Putamen (tissue), 1 donor: ENCODE data around the gene OVOL1.
A peak's percentile ranks its signal among the peaks of the same experiment; 100 is the strongest.

Source experiments
- DNase-seq: peaks from one replicate; pipeline ENCODE4 v3.0.0-alpha.2; 2016; ENCODE audit warnings: low spot score

The OVOL1 gene

DNA sequence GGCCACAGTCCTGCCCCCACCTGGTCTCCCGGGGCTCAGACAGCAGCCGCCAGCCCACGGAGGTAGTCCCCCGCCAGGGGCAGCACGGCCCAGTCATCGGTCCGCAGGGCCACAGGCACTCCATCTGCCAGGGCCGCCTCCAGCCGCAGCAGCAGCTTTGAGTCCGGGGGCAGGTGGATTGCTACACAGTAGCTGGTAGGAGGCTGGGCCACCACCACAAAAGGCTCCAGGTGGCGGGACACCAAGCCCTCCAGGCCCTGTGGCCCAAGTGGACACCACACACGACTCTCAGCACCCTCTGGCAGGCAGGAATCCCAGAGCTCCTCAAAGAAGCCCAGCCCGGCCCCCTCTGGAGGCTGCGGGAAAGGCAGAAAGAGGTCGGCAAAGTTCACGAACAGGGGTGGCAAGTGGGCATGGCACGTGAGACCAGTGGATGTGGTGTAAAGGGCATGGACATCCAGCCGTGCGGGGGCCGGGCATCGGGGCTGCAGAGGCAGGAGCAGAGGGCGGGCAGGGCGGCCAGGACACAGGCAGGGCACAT is 9.0 kb upstream of the OVOL1 start:
- no peak for DNase-seq

DNA sequence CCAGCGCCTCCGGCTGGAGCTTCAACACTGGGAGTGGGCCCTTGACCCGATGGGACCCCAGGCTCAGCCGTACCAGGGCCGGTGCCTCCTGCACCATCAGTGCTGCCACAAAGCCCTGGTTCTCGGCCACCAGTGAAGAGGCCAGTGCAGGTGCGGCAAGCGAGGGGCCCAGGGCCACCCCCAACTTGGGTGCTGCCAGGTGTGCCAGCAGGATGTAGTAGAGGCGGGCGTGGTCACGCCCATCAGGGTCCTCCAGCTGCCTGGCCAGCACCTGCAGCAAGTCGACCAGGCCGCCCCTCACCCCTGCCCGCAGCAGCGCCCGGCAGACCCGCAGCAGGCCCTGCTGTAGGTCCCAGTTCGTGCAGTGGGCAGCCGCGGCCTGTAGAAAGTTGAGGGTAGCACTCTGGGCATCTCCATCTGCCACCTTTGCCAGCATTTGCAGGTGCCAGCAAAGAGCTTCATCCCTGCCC is 8.4 kb upstream of the OVOL1 start:
- DNase-seq, result no peak

DNA sequence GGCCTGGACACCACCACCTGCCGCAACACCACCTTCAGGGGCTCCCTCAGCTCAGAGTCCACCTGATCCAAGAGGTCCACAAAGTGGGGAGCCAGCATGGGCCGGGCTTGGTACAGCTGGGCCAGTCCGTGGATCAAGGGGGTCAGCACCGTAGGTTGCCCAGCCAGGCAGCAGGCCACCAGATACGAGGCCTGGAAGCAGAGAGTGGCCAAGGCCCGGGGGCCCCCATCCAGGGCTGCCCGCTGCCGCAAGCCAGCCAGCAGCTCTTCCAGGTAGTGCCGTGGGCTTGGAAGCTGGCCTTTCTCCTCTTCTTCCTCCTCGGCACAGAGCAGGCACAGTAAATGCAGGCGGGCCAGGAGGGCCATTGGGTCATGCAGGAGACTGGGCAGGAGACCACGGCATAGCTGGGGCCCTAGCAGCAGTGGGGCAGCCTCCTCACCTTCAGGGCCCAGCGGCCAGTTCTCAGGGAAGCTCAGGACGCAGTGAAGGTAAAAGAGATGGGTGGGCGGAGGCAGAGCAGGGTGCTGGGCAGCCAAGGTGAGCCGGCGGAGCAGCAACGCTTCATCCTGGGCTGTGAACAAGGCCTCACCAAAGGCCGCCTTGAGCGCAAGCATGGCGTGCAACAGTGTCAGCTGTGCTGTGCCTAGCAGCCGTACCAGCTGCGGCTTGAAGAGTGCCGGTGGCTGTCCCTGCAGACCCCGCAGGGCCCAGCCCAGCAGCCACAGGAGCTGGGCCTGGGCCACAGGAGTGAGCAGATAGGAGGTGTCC is 7.8 kb upstream of the OVOL1 start:
- no peak for DNase-seq

DNA sequence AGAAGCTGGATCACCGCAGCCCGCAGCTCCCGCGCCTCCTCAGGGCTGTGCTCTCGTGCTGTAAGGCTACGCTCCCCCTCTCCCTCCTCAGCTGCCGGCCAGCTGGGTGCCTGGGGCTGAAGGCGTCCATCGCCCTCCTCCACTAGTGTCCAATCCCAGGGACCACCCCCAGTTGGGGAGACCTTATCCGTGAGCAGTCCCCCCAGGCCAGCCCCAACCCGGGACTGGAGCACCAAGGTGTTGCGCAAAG is 7.3 kb upstream of the OVOL1 start:
- DNase-seq, result no peak

DNA sequence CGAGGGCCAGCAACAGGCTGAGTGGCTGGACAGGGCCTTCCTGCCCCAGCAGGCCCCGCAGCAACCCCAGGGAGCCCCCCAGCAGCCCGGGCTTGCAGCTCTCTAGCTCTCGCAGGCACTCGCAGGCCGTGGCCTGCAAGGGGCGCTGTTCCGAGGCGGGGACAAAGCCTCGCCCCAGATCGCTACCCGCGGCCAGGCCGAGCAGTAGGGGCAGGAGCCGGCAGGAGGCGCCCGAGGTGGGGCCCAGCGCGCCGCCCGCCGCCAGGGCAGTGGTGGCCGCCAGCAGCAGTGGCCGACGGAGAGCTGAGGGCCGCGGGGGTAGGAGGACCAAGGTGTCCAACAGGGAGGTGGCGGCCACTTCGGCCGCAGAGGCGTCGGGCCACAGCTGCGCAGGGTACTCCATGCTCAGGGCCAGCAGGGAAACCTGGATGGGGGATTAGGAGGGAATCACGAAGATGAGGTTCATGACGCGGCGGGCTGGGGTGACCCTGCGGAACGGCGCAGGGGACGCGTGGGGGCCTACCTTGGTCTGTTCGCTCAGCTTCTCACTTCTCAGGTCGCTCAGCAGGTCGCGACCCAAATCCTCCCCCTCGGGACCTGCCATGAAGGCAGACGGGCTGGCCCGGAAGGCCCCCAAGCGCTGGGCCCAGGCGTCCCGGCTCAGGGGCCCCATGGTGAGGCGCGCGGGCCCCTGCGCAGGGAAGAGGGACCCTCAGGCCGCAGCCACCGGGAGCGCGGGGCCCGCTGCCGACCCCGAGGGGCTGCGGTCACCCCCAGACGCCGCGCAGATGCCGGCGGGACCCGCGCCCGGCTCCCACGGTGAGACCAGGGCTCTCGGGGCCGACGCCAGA is 6.7 kb upstream of the OVOL1 start:
- peak; percentile 65 for DNase-seq

DNA sequence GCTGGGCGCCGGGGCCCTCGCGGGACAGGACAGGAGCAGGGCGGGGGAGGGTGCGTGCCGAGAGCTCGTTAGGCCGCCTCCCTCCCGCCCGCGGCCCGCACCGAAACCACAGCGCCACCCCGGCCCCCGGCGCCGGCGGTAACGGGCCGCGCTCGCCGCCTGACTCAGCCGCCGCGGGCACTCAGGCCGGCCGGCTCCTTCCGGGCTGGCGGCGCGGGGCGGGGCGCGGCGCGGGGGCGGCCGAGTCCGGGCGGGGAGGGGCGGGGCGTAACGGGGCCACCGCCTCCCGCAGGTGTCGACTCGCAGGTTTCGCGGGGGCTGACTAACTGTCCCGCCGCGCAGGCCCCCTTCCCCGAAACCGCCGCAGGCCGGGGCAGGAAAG is 6.1 kb upstream of the OVOL1 start, which contains the start of gene AP5B1:
AP5B1 (minus strand) TSS at position 207 of the 382 bp plus-strand sequence. CDS start 385 bp downstream, outside the sequence.
- DNase-seq, result peak; percentile 35

DNA sequence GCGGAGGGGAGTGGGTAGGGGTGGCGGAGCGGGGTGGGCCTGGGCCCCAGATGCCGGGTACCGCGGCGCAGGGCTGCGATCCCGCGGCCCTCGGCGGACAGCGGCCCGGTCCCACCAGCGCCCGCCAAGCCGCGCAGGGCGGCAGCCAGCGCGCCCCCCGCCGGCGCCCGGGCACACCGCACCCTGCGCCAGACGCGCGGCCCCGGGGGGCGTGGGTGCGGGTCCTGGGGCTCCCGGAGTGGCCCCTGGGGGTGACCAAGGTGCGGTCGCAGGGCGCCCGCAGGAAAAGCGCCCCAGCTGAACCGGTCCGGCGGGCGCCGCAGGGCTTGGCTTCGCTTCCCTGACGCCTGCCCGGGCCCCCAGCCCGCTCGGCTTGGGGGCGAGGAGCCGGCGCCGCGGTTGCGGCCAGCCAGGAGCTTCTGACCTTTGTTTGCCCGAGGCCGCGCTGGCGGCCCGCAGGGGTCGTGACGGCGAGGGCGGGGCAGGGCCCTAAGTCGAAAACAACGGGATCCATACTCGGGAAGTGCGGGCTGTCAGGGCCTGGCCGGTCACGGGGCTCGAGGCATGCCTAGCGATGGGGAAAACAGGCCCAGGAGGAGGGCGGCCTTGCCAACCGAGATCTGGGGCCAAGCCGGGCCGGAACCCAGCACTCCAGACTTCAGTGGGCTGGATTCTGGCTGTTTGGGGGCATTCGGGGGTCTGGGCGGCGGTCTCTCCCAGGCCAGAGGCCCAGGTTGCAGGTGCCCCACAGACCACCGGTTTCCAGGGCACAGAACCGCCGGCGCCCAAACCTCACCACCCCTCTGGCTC is 5.5 kb upstream of the OVOL1 start:
- no peak for DNase-seq

DNA sequence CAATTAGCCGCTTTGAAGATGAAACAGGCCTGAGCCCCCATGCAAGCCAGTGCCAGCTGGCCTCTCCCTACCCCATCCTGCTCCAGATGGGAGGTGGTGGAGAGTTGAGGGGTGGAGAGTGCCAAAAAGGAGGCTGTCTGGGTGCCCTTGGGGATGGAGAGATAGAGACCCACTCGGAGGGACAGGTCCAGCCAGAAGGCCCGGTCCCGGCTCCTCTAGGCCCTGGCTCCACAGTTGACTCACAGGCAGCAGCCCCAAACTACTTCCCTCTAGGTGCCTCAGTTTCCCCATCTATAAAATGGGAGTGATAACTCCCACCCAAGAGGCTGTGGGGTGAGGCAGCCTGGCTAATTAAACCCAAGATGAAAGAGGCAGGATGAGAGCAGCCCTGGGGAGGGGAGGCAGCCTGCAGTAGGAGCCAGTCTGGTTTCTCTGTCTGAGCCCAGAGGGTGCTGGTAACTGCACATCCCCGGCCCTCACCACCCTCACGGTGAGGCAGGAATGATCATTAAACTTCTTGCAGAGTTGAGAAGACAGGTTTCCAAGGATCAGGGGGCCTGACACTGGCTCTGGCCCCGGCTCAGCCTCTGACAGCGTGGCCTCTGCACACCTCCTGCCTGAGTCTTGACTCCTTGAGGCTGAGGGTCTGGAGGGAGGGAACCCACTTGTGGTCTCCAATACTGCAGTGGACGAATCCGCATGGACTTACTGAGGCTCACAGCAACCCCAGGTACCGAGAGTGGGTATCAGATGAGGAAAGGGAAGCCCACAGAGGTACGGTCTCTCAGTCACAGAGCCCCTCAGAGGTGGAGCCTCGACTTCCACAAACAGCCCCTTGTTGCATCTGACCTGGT is 4.7 kb upstream of the OVOL1 start:
- DNase-seq, result no peak

DNA sequence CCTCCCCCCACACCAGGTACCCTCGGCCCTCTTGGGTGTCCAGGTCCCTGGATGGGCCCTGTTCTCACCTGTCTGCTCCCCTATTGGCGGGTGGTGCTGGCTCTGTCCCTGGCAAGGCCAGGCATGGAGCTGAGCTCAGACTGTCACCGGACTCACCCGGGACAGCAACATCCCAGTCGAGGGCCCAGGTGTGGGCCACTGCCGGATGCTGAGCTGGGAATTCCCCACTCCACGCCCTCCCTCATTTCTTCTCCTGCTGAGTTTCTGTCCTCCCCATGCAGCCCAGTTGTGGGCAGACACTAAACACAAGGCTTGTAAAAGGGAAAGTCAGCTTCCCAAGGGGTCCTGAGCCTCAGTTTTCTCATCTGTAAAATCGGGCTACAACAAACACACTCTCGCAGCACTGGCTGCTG is 4.0 kb upstream of the OVOL1 start:
- DNase-seq, result no peak

DNA sequence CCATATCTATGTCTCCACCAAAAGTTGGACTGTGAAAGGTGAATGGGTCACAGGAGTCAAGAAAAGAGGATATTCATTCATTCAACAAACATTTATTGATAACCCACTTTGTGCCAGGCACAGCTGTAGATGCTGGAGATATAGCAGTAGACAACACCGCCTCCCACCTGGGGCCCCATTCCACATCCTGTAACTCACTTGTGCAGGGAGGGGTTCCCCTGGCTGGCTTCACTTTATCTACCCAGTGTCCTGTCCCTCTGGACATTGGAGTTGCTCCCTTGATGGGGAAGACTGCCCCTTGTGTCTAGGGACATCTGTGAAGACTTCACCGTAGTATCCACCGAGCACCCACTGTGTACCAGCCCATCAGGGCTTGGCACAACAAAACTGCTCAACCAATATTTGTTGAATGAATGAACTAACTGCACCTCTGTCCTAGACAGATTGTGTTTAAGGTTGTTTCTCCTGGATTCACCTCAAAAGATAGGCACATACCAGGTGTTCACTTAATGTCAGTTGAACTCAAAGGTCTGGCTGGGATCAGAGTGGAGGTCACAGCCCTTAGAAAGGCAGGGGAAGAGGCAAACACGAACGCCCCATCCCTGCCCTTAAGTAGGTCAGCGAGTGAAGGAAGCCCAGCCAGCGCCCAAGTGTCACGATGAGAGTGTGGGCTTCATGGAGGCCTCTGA is 1.4 kb upstream of the OVOL1 start:
- no peak for DNase-seq

DNA sequence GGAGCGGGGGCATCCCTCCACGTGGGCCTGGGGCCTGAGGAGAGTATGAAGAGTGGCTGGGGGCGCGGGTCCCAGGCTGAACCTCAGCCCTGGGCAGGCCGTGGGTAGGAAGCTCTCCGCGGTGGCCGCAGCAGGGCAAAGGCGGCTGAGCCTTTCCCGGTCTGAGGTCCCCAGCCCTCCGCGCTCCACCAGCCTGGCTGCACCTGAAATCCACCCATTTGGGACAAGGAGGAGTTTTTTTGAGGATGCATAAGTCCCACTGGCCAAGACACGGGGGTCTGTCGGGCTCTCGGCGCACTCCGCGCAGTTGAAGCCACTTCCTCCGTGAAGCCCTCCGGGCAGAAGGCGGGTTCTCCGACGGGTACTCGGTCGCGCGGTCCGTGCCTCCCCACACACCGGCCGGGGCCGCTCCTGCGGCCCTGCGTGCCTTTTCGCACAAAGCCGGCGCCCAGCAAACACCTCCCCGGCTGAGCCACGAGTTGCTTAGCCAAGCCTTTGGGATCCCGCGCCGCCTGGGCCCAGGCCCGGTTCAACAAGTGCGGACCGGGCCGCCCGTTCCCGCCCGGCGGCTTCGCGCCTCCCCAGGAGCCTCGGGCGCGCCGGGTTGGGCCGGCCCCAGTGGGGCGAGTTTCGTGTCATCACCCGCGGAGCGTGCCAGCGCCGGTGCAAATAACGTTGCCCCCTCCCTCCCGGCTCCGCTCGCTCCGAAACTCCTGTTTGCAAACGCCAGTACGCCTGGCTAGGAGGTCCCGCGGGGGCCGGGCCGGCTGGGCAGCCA is 666 bp upstream of the OVOL1 start:
- no peak for DNase-seq

DNA sequence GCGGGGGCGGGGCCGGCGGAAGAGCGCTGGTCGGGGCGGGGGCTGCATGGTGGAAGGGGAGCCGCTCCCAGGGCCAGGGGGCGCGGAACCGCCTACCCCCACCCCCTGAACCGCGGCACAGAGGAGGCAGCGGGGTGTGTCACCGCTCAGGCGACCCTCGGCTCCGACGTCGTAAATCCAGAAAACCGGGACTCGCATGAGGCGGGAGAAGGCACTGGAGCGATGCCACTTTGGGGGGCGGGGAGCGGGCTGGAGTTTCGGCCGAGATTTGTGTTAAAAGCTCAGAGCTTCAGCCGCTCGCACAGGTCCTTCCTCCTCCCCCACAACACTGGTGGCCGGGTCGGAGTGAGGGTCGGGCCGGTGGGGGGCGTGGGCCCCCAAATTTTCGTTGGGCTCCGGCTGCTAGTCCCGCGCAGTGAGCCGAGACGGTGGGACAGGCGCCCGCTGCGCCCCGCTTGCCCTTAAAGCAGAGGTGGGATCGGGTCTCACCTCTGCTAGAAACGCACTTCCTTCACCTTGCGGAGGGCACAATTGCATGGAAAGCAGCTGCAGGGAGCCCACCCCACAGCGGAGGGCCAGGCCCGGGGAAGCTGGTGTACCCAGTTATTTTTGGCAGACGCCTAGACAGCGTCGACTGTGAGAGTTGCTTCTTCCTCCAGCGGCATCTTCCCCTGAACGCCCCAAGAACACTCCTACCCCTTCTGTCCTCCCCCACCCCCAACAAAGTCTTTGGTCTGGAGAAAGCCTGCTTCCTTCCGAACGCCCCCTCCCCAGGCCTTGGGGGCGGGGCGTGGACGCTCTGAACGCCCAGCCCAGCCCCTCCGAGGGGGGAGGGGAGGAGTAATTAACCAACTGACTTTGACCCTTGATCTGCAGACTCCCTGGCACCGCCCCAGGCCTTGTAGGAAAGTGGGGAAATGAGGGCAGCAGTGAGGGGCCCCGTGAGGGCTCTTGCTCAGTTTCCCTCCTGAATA is 1.1 kb downstream of the OVOL1 start:
- DNase-seq, result no peak

DNA sequence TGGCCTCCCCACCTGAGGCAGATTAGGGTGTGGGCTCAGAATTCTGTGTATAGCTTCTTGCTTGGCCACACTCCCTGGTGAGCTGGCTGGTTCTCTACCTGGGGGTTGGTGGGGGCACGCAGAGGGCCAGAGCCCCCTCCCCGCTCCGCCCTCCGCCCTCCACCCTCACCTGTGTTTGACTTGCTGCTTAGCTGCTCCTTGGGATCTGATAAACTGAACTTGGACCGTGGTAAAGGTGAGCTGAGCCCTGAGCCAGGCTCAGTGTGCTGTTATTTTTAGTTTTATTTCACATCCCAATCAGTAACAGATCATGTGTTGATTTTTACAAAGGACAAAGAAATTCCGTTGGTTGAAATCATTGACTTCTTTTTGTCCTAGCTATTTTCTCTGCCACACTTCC is 2.0 kb downstream of the OVOL1 start:
- DNase-seq, result no peak

DNA sequence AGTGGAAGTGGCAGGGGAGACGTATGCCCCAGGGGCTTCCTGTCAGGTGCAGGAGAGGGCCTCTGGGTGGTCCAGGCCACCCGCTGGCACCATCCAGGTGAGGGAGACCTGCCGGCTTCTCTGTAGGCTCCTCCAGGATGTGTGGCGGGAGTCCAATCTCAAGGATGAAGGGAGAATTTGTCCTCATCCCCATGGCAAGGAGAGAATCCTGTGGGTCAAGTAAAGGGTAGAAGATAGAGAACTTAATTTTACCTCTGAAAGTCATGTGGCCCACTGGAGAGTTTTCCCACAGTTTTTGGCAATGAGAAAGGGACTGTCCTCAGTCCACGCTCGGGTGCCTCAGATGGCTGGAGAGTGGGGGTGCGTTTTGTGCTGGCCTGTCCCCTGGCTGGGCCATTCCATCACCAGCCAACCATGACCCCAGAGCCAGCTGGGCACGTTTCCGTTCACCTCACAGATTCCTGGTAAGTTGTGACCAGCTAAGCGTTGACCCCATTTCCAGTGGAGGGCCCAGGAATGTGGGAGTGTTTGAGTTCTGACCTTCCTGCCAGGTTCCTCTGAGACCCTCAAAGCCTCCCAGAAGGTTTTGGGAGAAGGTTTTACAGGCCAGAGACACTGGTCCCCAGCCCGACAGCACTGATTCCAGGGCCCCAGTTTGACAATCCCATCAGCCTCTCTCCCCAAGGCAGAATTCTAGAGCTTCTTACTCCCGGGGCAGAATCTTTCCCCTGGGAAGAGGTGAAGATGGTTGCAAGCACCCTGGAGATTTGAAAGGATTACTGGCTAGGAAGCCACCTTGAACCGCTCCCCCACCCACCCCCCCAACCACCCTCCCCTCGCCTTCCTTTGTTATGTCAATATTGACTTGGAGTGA is 2.6 kb downstream of the OVOL1 start:
- no peak for DNase-seq

DNA sequence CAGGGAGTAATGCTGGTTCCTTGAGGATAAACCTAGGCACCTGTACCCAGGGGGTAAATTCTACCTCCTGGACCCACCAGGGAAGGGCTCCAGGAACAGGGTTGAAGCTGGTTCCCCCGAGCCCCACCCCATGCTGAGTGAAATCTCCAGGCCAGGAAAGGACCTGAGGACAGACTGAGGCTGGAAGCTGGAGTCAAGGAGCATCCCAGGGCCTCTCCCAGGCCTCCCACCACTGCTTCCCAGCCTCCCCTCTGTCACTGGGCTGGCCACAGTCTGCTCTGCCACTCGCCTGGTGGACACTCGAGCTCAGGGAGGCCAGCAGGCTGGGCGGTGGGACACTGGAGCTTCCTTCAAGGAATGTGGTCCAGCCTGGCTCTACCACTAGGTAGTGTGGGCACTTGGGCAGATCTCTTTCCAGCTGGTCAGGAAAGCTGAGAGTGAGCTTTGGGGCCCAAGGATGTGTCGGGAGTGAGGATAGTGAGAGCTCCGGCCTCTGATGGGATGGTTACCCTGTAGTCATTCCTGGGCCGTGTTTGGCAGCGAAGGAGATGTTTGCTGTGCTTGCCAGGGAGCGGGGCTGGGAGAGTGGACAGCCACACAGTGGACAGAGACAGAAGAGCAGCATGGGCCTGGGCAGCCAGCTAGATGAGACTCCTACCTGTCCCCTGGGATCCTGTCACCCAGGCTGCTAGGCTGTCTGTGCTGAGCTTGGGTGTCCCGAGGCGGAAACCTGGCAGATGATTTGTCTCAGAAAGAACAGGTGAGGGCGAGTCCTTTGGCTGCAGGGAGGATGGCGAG is 3.4 kb downstream of the OVOL1 start:
- DNase-seq, result no peak

DNA sequence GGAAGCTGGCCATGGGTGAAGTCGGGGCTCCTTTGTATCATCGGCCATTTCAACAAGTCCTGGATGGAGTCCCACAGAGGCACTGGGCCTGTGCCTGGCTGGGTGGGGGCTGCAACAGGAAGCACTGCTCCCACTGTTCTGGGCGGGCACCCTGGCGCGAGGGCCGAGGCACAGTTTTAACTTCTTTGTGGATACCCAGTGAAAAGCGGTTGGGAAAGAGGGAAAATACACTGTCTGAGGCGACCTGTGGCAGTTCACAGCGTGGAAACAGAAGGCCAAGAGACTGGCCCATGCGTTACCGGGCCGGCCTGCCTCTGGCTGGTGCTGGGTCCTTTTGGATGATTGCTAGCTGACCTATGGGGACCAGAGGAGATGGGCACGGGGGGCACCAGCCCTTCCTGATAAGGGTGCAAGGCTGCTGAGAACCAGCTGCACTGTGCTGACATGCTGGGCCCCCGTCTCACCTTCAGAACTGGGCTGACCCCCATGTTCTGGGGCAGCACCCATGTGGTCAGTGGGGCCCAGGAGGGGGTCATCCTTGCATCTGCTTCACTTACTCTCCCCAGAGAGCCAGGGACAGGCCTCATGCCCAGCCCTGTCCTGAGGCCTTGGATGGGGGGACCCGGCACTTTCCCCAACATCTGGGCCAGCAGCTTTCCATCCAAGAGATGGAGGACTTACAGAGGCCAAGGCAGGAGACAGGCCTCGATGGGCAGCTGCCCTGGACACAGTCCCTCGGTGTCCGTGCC is 4.2 kb downstream of the OVOL1 start:
- DNase-seq, result no peak
